CD4-positive, alpha-beta T cell treated with Interleukin-6 at 100 ng/mL for 8 hours (primary cell): Measurements from ENCODE around the gene RHCE.
A peak's percentile ranks its signal among the peaks of the same experiment; 100 is the strongest.
"Not testable (repeated sequence)": the region's sequence is repeated elsewhere in the genome, so short reads cannot be mapped to it uniquely, and the experiment has no call there.

Experiments
- DNase-seq: peaks from one replicate; pipeline ENCODE4 v3.0.0-alpha.2; 2020; ENCODE audit warnings: mixed read lengths, low spot score

The RHCE gene

GRCh38 chr1:25432749-25433388 lies 12.2 kb upstream of the RHCE start:
- DNase-seq: no peak

GRCh38 chr1:25431955-25432719 lies 11.5 kb upstream of the RHCE start:
- DNase-seq: no peak

GRCh38 chr1:25430967-25431881 lies 10.6 kb upstream of the RHCE start:
- no peak for DNase-seq

GRCh38 chr1:25430073-25430966 lies 9.7 kb upstream of the RHCE start, which contains the start of gene MACO1:
TSS of gene MACO1 (plus strand) at chr1:25430897. CDS start at chr1:25431099, 202 bp downstream.
- peak; percentile 95 for DNase-seq

- no peak for DNase-seq
Measured at GRCh38 chr1:25428475-25429166, 8.0 kb upstream of the RHCE start.

GRCh38 chr1:25427696-25428095 lies 7.1 kb upstream of the RHCE start:
- no peak for DNase-seq

- DNase-seq: no peak
Measured at GRCh38 chr1:25425098-25426085, 4.8 kb upstream of the RHCE start.

- not testable (repeated sequence) for DNase-seq
Measured at GRCh38 chr1:25423206-25423605, 2.6 kb upstream of the RHCE start.

- not testable (repeated sequence) for DNase-seq
Measured at GRCh38 chr1:25419339-25419738, 1.3 kb downstream of the RHCE start.

- not testable (repeated sequence) for DNase-seq
Measured at GRCh38 chr1:25417280-25417679, 3.3 kb downstream of the RHCE start.

- not testable (repeated sequence) for DNase-seq
Measured at GRCh38 chr1:25414578-25414977, 6.0 kb downstream of the RHCE start.

GRCh38 chr1:25414157-25414556 lies 6.5 kb downstream of the RHCE start:
- not testable (repeated sequence) for DNase-seq

GRCh38 chr1:25412872-25413623 lies 7.6 kb downstream of the RHCE start:
- not testable (repeated sequence) for DNase-seq

- not testable (repeated sequence) for DNase-seq
Measured at GRCh38 chr1:25409641-25410427, 10.8 kb downstream of the RHCE start.

GRCh38 chr1:25405731-25406305 lies 14.8 kb downstream of the RHCE start:
- DNase-seq: not testable (repeated sequence)

- DNase-seq: not testable (repeated sequence)
Measured at GRCh38 chr1:25402947-25403803, 17.4 kb downstream of the RHCE start.
